ENCODE results near the gene ALLC.

The ALLC gene

GRCh38 chr2:3626118-3626811 lies 31.7 kb upstream of the ALLC start:
- TF ChIP-seq CTCF (IDR thresholded peaks at IDR 0.05): no peak

GRCh38 chr2:3626812-3627499 lies 31.0 kb upstream of the ALLC start:
- no peak for TF ChIP-seq CTCF (IDR thresholded peaks at IDR 0.05)

GRCh38 chr2:3627500-3628100 lies 30.4 kb upstream of the ALLC start:
- TF ChIP-seq CTCF (IDR thresholded peaks at IDR 0.05): no peak

DNA sequence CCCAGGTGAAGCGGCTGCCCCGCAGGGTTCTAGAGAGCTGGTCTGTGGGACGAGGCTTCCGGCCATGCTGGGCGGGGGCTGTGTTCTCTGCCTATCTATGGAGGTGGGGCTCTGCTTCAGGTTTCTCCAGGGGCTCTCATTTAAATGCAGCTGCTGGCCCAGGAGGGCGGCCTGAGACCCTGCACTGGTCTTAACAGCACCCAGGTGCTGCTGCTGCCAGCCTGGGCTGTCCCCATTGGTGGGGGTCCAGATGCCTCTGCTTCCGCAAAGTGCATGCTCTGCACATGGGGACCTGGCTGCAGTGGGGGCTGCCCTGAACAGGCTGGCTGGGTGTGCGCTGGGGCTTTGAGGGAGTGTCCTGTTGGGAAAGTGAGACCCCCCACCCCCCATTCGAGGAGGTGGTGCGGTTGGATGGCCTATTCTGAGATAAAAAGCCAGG lies 29.7 kb upstream of the ALLC start:
- no peak for TF ChIP-seq CTCF (IDR thresholded peaks at IDR 0.05)

- peak; percentile 22 for TF ChIP-seq CTCF (IDR thresholded peaks at IDR 0.05)
Observed at GRCh38 chr2:3628800-3629199, 29.2 kb upstream of the ALLC start.

DNA sequence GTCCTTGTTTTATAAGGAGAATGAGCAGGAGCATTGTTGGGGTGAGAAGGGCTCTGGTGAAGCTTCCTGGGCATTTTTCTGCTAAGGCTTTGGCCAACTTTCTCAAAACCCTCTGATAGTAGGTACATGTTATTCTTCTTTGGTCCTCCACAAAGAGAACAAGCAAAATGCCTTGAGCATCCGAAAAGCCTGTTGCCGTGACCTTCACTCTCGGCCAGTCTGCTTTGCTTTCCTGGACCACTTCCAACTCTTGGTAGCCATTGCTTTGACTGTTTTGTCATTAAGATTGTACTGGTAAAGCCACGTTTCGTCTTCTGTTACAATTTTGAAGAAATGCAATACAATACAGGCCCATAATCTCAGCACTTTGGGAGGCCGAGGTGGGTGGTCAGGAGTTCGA lies 27.4 kb upstream of the ALLC start:
- TF ChIP-seq CTCF (IDR thresholded peaks at IDR 0.05): no peak

- no peak for TF ChIP-seq CTCF (IDR thresholded peaks at IDR 0.05)
Observed at GRCh38 chr2:3631161-3631850, 26.7 kb upstream of the ALLC start.
